GM12892 (cell line): ENCODE results near the gene AIMP1.

ENCODE experiments used
- POLR2A ChIP-seq: IDR thresholded peaks from 2 replicates; pipeline ENCODE4 v1.6.1; 2011; ENCODE audit warnings: low read depth, low read length, control low read depth
- POLR2AphosphoS5 ChIP-seq: IDR thresholded peaks from 2 replicates; pipeline ENCODE4 v1.6.1; 2011; ENCODE audit warnings: low read depth, low read length, control low read depth
- TAF1 ChIP-seq: IDR thresholded peaks from 2 replicates; pipeline ENCODE4 v1.6.1; 2011; ENCODE audit warnings: low read depth, mild to moderate bottlenecking, control low read depth, low read length, borderline replicate concordance

DNA sequence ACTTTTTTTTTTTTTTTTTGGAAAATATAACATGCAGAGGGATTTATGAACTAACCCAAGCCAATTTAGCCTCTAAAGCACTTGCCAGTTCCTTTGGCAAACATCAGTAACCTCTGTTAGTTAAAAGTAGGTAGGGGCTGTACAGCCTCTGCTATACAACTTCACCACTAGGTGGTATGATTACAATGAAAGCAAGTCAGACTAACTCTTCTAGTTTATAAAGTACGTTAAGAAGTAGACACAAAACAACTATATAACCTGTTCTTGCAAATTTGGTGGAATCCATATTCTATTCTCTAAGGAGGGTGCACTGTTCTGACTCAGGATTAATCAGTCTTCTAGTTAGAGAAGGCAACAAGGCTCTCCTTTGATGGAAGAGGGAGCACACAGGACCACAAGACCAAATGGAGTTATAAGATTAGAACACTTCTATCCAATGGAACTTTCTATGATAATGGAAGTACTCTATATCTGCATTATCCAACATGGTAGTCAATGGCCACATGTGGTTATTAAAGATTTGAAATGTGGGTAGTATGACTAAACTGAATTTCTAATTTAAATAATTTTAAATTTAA is 12.8 kb downstream of the AIMP1 start:
- TF ChIP-seq POLR2AphosphoS5: no peak
- TF ChIP-seq POLR2A: no peak
- TF ChIP-seq TAF1: no peak
